Ecto neural progenitor cell (in vitro differentiated cells): ENCODE measurements around the gene GSG1L.
"Not testable (repeated sequence)": the region's sequence is repeated elsewhere in the genome, so short reads cannot be mapped to it uniquely, and the experiment has no call there.

ENCODE experiments used
- DNase-seq: peaks from one replicate; pipeline ENCODE4 v3.0.0-alpha.2; 2018; ENCODE audit warnings: low spot score

The GSG1L gene

GRCh38 chr16:27945233-27945973 lies 118.1 kb downstream of the GSG1L start:
- no peak for DNase-seq

DNA sequence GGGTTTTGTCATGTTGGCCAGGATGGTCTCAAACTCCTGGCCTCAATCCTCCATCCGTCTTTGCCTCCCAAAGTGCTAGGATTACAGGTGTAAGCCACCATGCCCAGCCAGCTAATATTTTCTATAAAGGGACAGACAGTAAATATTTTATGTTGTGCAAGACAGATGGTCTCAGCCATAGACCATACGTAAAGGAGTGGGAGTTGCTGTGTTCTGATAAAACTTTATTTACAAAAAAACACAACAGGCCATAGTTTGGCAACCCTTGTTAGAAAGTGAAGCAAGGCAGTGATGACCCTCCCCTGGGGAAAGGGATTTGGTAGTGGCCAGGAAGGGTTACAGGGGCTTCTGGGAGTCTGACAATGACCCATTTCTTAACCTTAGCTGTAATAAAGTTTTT lies 119.7 kb downstream of the GSG1L start:
- DNase-seq = no peak

DNA sequence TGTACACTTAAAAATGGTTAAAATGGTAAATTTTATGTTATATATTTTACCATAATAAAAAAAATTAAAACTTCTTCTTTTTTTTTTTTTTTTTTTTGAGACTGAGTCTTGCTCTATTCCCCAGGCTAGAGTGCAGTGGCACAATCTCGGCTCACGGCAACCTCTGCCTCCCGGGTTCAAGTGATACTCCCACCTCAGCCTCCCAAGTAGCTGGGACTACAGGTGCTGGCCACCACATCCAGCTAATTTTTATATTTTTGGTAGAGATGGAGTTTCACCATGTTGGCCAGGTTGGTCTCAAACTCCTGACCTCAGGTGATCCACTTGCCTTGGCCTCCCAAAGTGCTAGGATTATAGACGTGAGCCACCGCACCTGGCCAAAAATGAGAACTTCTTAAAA lies 121.4 kb downstream of the GSG1L start:
- not testable (repeated sequence) for DNase-seq

- DNase-seq = no peak
Measured at GRCh38 chr16:27935076-27935475, 128.4 kb downstream of the GSG1L start.

GRCh38 chr16:27932542-27933135 lies 130.9 kb downstream of the GSG1L start:
- DNase-seq = no peak

GRCh38 chr16:27929818-27930217 lies 133.7 kb downstream of the GSG1L start:
- DNase-seq = no peak

- DNase-seq = no peak
Measured at GRCh38 chr16:27928542-27928941, 135.0 kb downstream of the GSG1L start.

- no peak for DNase-seq
Measured at GRCh38 chr16:27927266-27927901, 136.1 kb downstream of the GSG1L start.

DNA sequence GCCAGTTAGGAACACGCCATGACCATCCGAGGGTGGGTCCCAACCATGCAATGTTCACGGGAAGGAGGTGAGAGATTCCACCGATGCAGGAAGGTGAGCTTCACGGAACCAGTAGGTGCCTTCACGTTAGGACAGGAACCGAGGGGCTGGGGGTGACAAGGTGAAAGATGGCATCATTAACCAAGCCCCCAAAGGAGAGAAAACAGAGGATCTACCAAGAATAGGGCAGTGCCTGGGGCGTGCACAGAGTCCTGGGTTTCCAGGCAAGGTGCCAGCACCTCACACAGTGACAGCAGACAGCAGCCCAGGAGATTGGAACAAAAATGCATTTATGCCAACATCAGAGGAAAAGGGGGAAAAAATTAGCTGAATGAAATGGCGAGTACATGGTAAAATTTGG lies 137.9 kb downstream of the GSG1L start:
- no peak for DNase-seq

- DNase-seq = no peak
Measured at GRCh38 chr16:27924411-27925118, 138.9 kb downstream of the GSG1L start.

DNA sequence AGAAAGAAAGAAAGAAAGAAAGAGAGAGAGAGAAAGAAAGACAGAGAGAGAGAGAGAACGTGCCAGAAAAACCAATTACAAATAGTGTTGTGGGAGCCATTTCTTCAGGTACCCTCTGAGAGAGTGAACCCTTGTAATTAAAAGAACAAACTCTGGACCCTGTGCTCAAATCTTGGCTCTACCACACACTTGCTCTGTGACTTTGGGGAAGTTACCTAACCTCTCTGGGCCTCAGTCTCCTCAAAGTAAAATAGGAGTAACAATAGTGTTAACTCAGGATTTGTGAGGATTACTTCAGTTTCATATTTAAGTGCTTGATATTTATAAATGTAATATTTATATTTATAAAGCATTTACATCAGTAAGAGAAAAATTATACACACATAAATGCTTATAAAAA lies 139.8 kb downstream of the GSG1L start:
- no peak for DNase-seq

DNA sequence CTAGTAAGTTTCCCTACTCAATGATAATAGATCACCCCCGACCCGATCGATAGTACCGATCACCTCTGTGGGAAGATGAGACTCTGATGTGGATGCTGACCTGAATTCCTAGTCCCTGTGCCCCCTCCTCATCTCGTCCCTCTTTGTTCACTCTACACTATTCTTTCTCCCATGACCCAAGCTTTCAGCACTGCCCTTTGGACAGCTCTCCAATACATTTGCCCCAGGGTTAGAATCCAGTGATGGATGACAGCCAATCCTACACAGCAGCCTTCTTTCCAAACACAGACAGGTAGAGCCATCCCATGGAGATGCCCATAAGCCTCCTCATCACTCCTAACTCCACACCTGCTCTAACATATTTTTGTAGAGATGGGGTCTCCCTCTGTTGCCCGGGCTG lies 141.1 kb downstream of the GSG1L start:
- DNase-seq = no peak

DNA sequence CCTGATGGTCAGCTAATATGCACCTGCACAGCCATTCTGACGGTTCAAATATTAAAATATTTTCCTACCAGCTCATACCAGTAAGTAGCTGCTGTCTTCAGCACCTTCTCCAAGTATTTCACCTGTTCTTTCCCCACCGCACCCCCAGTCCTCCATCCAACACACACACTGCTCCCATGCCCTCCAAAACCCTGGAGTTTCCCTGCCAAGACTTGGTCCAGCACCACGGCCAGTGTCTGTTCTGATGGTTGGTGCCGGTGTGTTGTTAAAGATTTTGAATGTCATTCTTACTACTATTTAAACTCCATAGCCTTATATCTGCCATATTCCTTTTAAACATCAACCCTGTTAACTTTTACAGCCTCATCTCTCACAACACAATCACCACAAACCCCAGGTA lies 142.4 kb downstream of the GSG1L start:
- DNase-seq = no peak

GRCh38 chr16:27920391-27920891 lies 143.1 kb downstream of the GSG1L start:
- DNase-seq = peak; percentile 78

DNA sequence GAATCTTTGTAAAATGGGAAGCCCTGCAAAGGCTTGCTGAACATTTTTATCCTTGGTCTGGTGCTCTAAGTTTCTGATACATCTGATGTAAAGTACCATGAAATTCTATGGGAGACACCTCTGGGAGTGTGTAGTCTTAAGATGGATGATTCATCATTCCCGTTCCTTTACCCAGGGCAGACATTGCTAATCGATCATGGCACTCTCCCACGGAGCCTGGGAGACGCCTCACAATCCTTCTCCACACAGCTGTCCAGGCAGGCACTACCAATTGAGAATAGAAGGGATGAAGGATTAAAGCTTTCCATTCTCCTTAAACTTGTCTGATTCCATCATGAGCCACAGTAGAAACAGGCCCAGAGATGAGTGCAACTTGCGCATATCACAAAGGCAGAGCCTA lies 144.8 kb downstream of the GSG1L start:
- DNase-seq = no peak

GRCh38 chr16:27917949-27918348 lies 145.6 kb downstream of the GSG1L start:
- DNase-seq = no peak

DNA sequence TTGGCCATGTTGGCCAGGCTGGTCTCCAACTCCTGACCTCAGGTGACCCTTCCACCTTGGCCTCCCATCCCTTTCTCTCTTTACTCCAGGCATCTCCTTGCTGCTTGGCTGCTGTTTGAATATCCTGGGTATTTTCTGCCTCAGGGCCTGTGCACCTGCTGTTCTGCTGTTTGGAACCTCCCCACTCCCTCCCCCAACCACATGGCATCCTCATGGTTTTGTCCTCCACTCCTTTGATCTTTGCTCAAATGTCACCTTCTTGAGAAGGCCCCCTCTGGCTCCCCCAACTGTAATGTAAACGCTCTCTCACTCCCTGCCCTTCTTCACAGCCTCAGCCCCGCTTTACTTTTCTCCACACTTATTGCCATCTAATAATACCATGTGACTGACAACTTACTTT lies 152.0 kb downstream of the GSG1L start:
- no peak for DNase-seq

- no peak for DNase-seq
Measured at GRCh38 chr16:27907457-27907972, 156.0 kb downstream of the GSG1L start.

DNA sequence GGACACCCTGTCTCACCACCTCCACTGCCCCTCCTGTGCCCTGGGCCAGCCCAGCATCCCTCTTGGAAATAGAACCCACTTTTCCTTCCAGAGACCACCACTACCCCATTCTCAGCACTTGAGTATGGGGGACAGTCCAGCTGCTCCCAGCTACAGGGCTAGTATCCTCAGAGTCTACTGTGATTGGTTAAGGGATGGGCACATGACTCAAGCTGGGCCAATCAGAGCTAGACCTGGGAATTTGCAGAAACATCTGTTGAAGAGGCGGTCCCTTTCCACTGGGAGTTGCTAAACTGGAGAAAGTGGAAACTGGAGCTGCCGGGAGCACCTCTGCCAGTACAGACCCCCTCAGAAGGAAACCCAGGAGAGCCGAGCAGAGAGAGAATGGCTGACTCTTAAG lies 156.6 kb downstream of the GSG1L start:
- no peak for DNase-seq

GRCh38 chr16:27903046-27903655 lies 160.4 kb downstream of the GSG1L start:
- no peak for DNase-seq

GRCh38 chr16:27902551-27902950 lies 161.0 kb downstream of the GSG1L start:
- DNase-seq = no peak

- DNase-seq = no peak
Measured at GRCh38 chr16:27901956-27902355, 161.6 kb downstream of the GSG1L start.
